GM21390 (cell line): ENCODE measurements around the gene SSBP3.

Experiments used
- ATAC-seq: cut with Tn5 transposase; IDR thresholded peaks from one replicate; pipeline ENCODE4 v1.9.1; 2021; ENCODE audit not compliant: unreplicated experiment

Gene SSBP3

DNA sequence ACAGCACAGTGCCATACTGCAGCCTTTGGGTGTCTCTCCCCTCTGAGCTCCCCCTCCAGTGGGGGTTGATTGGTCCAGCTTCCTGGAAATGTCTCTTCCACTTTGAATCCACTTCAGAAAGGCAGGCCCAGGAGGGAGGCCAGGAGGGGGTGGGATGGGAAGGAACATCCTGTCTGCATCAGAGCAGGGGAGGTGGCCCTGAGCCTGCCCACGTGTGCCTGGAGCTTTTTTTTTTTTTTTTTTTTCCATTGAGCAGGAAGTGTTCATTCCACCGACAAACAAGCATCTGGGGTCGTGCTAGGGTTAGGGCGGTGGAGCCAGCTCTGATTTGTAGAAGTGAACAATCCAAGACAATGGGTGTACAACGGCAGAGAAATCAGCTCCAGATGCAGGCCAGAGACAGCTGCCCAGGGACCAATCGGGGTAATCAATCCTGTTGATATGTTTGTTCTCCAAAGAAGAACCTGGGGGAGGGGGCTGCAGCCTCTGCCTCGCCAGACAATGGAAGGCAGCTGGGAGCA lies 93.3 kb downstream of the SSBP3 start:
- ATAC-seq: no peak

- ATAC-seq: no peak
These were observed 94.7 kb downstream of the SSBP3 start for GRCh38 chr1:54311506-54311905.

DNA sequence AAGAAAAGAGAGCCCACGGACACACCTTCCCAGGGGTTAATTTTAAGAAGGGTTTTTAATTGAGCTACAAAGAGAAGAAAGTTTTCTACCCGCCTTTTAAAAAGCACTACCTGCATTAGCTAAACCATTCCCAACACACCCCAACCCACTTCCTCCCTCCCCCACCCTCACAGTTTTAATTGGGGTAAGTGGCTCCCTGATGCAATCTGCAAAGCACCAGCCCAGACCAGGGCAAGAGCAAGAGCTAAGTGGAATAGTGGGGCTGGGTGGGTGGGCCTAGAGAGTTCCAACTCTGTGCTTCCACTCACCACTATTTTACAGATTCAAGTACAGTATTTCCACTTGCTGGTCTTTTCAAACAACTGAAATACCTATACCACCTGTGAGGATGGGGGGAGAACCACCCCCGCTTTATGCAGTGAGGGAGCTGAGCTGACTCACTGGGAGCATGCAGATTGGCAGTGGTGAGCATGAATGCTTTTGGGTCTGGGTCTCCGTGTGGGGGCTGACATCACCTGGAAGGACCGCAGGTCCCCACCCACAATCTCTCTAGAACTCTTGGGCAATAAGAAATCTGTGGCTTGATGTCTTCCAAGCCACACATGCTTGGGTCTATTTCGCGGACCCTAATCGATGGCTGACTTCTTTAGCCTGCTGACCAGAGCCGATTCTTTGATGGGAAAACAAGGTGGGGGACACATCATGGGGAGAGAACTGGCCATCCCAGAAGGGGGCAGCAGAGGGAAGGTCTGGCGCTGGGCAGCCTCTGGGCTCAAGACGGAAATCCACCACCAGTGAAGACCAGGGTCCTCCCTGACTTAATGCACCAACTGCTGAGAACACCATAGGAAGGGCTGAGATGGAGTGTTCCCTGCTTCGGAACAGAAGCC lies 95.5 kb downstream of the SSBP3 start:
- no peak for ATAC-seq

DNA sequence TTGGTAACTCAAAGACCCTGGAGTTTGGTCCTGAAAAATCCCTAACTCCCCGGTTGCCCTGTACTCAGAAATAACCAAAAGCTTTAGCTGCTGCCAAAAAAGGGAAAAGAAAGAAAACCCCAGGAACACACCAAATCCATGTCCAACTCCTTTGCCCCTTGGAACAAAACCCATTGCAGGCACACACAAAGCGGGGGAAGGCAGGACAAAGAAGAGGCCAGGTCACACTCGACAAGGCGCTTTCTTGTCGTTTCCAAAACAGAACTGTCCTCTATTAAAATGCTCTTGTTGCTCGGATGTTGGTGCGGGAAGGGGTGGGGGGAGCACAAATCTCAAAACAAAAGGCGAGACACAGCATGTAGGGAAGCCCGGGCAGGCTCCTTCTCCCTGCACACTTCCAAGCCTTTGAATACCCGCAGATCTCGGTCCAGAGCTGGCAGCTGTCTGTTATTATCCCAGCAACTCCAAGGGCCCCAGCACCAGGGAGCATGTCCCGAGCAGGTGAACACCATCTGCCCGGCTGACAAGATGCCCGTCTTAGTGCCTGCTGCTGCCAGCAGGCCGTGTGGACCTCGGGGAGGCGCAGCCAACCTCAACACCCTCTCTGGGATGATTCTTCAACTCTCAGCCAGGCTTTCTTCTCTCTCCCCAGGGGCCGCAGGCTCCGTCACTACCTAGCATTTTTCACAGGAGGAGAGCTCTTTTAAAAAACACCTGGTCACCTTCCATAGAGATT lies 96.4 kb downstream of the SSBP3 start:
- ATAC-seq: no peak

DNA sequence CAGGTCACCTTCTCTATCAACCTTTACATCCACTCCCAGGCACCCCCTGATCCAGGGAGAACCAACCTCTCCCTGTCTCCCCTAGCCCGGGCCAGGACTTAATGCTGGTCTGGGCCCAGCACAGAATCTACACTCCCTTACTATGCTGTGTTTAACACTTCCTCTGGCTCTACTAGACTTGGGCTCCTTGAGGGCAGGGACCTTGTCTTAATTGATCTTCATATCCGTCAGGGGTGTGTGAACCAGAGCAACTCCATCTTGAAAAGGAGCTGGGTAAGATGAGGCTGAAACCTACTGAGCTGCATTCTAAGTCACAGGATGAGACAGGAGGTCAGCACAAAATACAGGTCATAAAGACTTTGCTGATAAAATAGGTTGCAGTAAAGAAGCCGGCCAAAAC lies 98.9 kb downstream of the SSBP3 start:
- no peak for ATAC-seq

DNA sequence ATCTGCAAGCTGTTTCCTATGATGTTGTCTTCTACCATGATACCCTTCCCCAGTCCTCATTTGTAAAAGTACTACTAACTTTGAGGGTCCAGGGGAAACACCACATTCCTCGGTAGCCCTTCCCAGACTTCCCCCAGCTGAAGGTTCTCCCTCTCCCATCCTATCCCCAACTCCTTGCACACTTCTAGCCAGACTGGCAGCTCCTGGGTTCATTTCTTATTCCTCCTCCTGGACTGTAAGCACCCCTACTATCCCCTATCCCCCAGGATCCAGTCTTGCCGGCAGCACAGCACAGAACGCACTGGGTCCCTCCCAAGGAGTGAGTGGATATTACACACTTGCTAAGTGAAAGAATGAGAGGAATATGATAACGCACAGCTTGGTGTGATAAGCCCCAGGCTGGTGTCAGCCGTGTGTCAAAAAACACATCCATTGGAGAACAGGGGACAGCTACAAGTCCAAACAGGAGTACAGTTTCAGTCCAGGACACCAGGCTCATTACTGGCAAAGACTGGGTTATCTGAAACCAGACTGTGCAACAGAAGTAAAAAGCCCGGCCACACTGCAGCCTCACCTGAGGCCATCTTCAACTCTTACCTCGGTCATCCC lies 100.2 kb downstream of the SSBP3 start:
- no peak for ATAC-seq

DNA sequence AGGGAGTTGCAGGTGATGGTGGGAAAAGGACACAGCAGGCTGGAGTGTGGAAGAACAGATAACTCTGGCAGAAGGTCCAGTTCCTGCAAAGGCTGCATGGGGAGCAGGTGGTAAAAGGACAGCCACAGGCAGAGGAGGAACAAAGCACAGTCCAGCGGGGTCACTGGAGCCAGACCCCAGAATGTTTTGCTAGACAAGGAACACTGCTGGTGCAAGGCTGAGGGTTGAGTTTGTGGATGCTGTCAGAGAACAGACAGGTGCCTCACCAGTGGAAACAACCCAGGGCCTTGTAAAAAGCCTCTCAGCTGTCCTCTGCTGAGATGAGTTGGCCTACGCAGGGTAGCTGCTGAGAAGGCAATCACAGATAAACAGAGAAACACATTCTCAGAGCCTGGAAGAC lies 101.7 kb downstream of the SSBP3 start:
- no peak for ATAC-seq

- no peak for ATAC-seq
These were observed 103.0 kb downstream of the SSBP3 start for GRCh38 chr1:54302951-54303843.

GRCh38 chr1:54302549-54302948 lies 103.6 kb downstream of the SSBP3 start:
- ATAC-seq: no peak

- no peak for ATAC-seq
These were observed 104.7 kb downstream of the SSBP3 start for GRCh38 chr1:54301497-54301896.

DNA sequence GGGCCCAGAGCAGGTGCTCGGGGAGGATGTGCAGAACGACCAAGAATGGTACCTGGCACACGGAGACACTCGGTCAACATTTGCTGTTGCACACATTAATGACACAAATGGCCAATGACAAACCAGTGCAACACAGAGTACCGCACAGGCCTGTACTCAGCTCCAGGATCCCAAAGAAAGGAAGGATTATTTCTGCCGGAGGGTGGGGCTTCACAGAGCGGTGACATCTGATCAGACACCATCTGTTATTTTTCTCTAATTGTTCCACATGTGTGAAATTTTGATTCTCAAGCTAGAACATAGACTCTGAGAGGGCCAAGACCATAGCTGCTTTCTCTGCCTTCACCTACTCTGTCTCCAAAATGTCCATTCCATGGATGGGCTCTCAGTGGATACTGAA lies 105.8 kb downstream of the SSBP3 start:
- ATAC-seq: no peak

DNA sequence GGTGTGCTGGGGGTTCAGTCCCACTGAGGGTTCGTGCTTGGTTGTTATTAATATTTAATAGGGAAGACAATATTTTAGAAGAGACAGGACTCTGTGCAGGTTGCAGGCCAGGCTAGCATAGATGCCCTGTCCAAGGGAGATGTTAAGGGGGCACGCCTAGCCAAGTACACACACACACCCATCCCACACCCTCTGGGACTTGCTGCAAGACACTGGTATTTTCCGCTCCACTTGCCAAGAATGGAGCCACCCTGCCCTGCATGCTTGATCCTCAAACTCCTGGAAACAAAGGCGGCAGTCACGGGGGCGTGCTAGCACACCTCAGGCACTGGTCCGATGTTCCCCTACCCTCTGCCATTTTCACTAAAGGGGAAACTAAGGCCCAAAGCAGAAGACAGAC lies 107.2 kb downstream of the SSBP3 start:
- no peak for ATAC-seq

GRCh38 chr1:54298284-54299033 lies 107.7 kb downstream of the SSBP3 start:
- ATAC-seq: no peak

GRCh38 chr1:54297596-54298283 lies 108.5 kb downstream of the SSBP3 start:
- no peak for ATAC-seq

DNA sequence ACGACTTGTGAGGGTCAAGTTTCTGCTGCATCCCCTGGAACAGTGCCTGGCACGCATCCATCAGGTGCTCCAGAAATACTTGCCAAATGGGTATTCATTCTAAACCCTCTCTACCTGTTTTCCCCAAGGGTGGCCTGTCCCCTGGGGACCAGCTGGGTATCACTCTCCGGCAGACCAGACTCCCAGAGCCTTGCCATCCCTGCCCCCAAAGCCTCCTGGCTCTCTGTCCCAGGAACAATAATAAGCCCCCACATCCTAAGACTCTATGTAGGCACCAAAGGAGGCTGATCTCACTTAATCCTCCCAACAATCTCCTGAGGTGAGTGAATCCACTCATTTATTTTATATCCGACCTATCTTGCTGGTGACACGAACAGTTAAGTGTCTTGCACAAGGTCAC lies 109.5 kb downstream of the SSBP3 start:
- ATAC-seq: no peak

DNA sequence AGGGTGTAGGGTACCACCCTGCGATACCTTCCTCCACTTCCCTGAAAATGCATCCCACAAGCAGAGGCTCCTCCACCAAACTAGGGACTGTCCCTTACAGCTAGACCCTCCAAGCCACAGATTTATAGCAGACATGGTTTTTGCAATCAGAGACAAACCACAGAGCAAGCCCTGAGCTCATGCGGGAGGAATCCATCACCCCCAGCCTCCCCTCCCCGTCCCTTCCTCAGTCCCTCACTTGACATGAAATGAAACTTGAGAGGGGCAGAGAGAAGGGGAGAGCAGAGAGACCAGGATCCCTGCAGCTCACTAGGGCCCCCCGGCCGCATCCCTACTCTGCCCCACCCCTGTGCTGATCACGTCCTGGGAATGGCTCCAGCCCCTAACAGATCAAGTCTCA lies 111.3 kb downstream of the SSBP3 start:
- ATAC-seq: no peak

GRCh38 chr1:54292002-54292911 lies 113.9 kb downstream of the SSBP3 start:
- ATAC-seq: no peak

DNA sequence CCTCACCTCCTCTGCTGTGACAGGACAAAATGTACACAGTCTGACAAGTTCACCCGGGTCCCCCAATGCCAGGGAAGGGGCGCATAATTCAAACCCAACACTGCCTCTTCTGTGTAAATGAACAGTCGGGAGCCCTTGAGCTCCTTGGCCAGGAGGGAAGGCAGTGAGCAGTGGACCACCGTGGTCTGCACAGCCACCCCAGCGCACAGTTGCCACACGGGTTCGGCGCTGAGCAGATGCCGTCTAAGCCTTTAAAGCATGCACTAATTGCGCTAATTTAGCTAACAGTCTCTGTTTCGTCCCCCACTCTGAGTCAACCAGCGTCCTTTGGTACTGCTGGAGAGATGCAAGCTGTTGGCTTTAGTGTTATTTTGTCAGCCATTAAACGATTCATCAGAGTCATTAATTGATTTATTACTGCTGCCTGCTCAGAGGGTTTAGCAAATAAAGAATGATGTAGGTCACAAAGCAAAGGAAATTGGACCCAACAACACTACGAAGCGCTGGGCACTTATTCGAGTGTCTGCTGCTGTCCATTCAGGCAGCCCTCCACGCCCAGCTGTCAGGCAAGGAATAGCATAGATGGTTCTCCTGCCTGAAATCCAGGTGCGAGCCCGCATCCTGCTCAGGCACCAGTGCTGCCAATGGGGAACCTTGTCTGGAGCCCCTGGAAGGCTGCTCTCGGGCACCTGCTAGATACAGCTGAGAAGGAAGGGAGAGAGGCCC lies 114.8 kb downstream of the SSBP3 start:
- no peak for ATAC-seq
